Neural cell (in vitro differentiated cells): ENCODE results near the gene DNAJB14. TPM values are rescaled to one million over a fixed set of nuclear protein-coding genes. Genes with fewer than 3 reads are reported as not detected.

Source experiments
- H2AFZ ChIP-seq: fragments of 200-600, 300-800 bp; sonication (generic), shearing (Covaris generic); 2 replicates; pipeline ENCODE4 v1.6.0; 2014; ENCODE audit warnings: low read depth, mild to moderate bottlenecking, antibody characterized with exemption, low read length, moderate library complexity
- H3F3A ChIP-seq: fragments of 200-600 bp; shearing (Covaris generic); 2 replicates; pipeline ENCODE4 v1.6.1; 2016; ENCODE audit warnings: mild to moderate bottlenecking, moderate library complexity, mixed read lengths, antibody characterized with exemption, low read length; ENCODE audit not compliant: insufficient read depth, poor library complexity, severe bottlenecking
- H3K27ac ChIP-seq: fragments of 200-600, 300-800 bp; sonication (generic), shearing (Covaris generic); 2 replicates; pipeline ENCODE4 v1.5.1; 2014; ENCODE audit warnings: mild to moderate bottlenecking, low read length, moderate library complexity
- H3K27me3 ChIP-seq: fragments of 300-800, 200-600 bp; sonication (generic), shearing (Covaris generic); 2 replicates; pipeline ENCODE4 v1.6.0; 2014; ENCODE audit warnings: mild to moderate bottlenecking, low read depth, low read length, moderate library complexity; ENCODE audit not compliant: insufficient read depth
- H3K36me3 ChIP-seq: fragments of 300-800, 200-600 bp; sonication (generic), shearing (Covaris generic); 2 replicates; pipeline ENCODE4 v1.5.1; 2014; ENCODE audit warnings: mild to moderate bottlenecking, antibody characterized with exemption, low read length, moderate library complexity; ENCODE audit not compliant: insufficient read depth
- H3K4me2 ChIP-seq: fragments of 300-800, 200-600 bp; sonication (generic), shearing (Covaris generic); 2 replicates; pipeline ENCODE4 v1.6.0; 2014; ENCODE audit warnings: mild to moderate bottlenecking, low read length
- H3K4me3 ChIP-seq: fragments of 300-800, 200-600 bp; sonication (generic), shearing (Covaris generic); 2 replicates; pipeline ENCODE4 v1.5.1; 2014; ENCODE audit warnings: mild to moderate bottlenecking, low read length, moderate library complexity
- H3K79me2 ChIP-seq: fragments of 200-600 bp; shearing (Covaris generic); replicated peaks from 2 replicates; pipeline ENCODE4 v1.6.0; 2014; ENCODE audit warnings: mild to moderate bottlenecking, low read length, moderate library complexity; ENCODE audit not compliant: insufficient read depth
- H3K9ac ChIP-seq: fragments of 300-800, 200-600 bp; sonication (generic), shearing (Covaris generic); 2 replicates; pipeline ENCODE4 v1.6.1; 2016; ENCODE audit warnings: mild to moderate bottlenecking, low read length, mixed read lengths
- H3K9me2 ChIP-seq: fragments of 200-600 bp; shearing (Covaris generic); 2 replicates; pipeline ENCODE4 v1.6.1; 2016; ENCODE audit warnings: mild to moderate bottlenecking, low read length, mixed read lengths; ENCODE audit not compliant: insufficient read depth
- H3K9me3 ChIP-seq: fragments of 200-600, 300-800 bp; sonication (generic), shearing (Covaris generic); 2 replicates; pipeline ENCODE4 v1.6.1; 2016; ENCODE audit warnings: mild to moderate bottlenecking, mixed run types, low read length, moderate library complexity, mixed read lengths
- H4K20me1 ChIP-seq: fragments of 200-600 bp; shearing (Covaris generic); 2 replicates; pipeline ENCODE4 v1.6.1; 2016; ENCODE audit warnings: mild to moderate bottlenecking, mixed run types; ENCODE audit not compliant: insufficient read depth
- EP300 ChIP-seq: fragments of 450-650 bp; conservative IDR thresholded peaks from 2 replicates; pipeline ENCODE4 v1.6.1; 2014; ENCODE audit warnings: antibody characterized with exemption, mild to moderate bottlenecking, moderate library complexity; ENCODE audit not compliant: poor library complexity, severe bottlenecking
- EZH2 ChIP-seq: fragments of 200-600, 300-800 bp; shearing (Covaris generic), sonication (generic); IDR thresholded peaks from 2 replicates; pipeline ENCODE4 v1.6.1; 2014; ENCODE audit warnings: antibody characterized with exemption, low read length, borderline replicate concordance, mild to moderate bottlenecking; ENCODE audit not compliant: insufficient read depth, poor library complexity, severe bottlenecking
- MXI1 ChIP-seq: fragments of 450-650 bp; conservative IDR thresholded peaks from 2 replicates; pipeline ENCODE4 v1.6.1; 2014; ENCODE audit warnings: antibody characterized with exemption, mild to moderate bottlenecking; ENCODE audit not compliant: poor library complexity, severe bottlenecking
- POLR2AphosphoS5 ChIP-seq: IDR thresholded peaks from 2 replicates; pipeline ENCODE4 v1.6.1; 2012
- RAD21 ChIP-seq: fragments of 450-650 bp; conservative IDR thresholded peaks from 2 replicates; pipeline ENCODE4 v1.6.1; 2014; ENCODE audit warnings: antibody characterized with exemption, mild to moderate bottlenecking, moderate library complexity
- SMC3 ChIP-seq: fragments of 450-650 bp; conservative IDR thresholded peaks from 2 replicates; pipeline ENCODE4 v1.6.1; 2014; ENCODE audit warnings: antibody characterized with exemption, mild to moderate bottlenecking, moderate library complexity; ENCODE audit not compliant: poor library complexity
- TAF1 ChIP-seq: IDR thresholded peaks from 2 replicates; pipeline ENCODE4 v1.6.1; 2012; ENCODE audit warnings: low read depth
- polyA plus RNA-seq: library from polyadenylated mRNA; depleted of rRNA; stranded (reverse); fragments of >200 nt; gene quantifications from 2 replicates; pipeline ENCODE4 v1.2.3, GENCODE V29; 2014
- TF ChIP-seq, protein P1 (sequence below): fragments of 450-650 bp; IDR thresholded peaks from 2 replicates; pipeline ENCODE4 v1.5.1; 2014; ENCODE audit warnings: antibody characterized with exemption, mild to moderate bottlenecking, moderate library complexity; ENCODE audit not compliant: poor library complexity, severe bottlenecking
- TF ChIP-seq, protein P2 (sequence below): IDR thresholded peaks from 2 replicates; pipeline ENCODE4 v1.6.1; 2012; ENCODE audit warnings: borderline replicate concordance

DNAJB14 gene
- polyA plus RNA-seq, 1 donor from 2014 or later: 41.3 TPM

DNA sequence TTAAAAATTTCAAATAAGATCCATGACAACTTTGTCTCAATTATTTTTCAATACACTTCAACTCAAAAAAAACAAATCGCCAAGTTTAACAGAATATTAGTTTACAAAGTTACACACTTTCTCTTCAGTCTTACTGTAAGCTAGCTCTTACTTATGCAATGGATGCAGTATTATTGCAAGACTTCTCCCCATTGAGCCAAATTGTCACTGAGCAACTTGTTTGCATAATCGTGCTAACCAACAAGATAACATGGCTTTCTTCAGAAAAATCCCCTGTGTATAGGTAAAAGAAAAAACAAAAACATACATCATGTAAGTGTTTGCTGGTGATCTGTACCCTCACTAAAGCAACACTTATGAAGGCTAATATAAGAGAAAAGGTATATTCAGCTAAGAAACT is 18.9 kb downstream of the DNAJB14 start:
- Histone ChIP-seq H3K9me2 (no peaks in the 10 kb centered on the region), H3F3A (no peaks in the 10 kb centered on the region), H3K27me3 (no peaks in the 10 kb centered on the region), H3K4me2 (no peak overlapping the region), H3K4me3 (no peak overlapping the region), H3K9ac (no peak overlapping the region), H3K79me2 (peaks cover 1% of the 10 kb centered on the region), H3K27ac (no peak overlapping the region), H3K9me3 (no peaks in the 10 kb centered on the region), H3K36me3 (peaks cover 4% of the 10 kb centered on the region), H4K20me1 (no peaks in the 10 kb centered on the region), H2AFZ (no peak overlapping the region)
- TF ChIP-seq POLR2AphosphoS5 (no peak), TAF1 (no peak), SMC3 (no peak), MXI1 (no peak), EZH2 (no peak), EP300 (no peak), RAD21 (no peak)
- TF ChIP-seq, protein P1, sequence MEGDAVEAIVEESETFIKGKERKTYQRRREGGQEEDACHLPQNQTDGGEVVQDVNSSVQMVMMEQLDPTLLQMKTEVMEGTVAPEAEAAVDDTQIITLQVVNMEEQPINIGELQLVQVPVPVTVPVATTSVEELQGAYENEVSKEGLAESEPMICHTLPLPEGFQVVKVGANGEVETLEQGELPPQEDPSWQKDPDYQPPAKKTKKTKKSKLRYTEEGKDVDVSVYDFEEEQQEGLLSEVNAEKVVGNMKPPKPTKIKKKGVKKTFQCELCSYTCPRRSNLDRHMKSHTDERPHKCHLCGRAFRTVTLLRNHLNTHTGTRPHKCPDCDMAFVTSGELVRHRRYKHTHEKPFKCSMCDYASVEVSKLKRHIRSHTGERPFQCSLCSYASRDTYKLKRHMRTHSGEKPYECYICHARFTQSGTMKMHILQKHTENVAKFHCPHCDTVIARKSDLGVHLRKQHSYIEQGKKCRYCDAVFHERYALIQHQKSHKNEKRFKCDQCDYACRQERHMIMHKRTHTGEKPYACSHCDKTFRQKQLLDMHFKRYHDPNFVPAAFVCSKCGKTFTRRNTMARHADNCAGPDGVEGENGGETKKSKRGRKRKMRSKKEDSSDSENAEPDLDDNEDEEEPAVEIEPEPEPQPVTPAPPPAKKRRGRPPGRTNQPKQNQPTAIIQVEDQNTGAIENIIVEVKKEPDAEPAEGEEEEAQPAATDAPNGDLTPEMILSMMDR: no peak
- TF ChIP-seq, protein P2, sequence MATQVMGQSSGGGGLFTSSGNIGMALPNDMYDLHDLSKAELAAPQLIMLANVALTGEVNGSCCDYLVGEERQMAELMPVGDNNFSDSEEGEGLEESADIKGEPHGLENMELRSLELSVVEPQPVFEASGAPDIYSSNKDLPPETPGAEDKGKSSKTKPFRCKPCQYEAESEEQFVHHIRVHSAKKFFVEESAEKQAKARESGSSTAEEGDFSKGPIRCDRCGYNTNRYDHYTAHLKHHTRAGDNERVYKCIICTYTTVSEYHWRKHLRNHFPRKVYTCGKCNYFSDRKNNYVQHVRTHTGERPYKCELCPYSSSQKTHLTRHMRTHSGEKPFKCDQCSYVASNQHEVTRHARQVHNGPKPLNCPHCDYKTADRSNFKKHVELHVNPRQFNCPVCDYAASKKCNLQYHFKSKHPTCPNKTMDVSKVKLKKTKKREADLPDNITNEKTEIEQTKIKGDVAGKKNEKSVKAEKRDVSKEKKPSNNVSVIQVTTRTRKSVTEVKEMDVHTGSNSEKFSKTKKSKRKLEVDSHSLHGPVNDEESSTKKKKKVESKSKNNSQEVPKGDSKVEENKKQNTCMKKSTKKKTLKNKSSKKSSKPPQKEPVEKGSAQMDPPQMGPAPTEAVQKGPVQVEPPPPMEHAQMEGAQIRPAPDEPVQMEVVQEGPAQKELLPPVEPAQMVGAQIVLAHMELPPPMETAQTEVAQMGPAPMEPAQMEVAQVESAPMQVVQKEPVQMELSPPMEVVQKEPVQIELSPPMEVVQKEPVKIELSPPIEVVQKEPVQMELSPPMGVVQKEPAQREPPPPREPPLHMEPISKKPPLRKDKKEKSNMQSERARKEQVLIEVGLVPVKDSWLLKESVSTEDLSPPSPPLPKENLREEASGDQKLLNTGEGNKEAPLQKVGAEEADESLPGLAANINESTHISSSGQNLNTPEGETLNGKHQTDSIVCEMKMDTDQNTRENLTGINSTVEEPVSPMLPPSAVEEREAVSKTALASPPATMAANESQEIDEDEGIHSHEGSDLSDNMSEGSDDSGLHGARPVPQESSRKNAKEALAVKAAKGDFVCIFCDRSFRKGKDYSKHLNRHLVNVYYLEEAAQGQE: no peak

- no peak overlapping the region for H3K4me2 ChIP-seq
- H3K9ac ChIP-seq: no peak overlapping the region
- H3F3A ChIP-seq: no peaks in the 10 kb centered on the region
- no peaks in the 10 kb centered on the region for H3K9me2 ChIP-seq
- H3K36me3 ChIP-seq: peaks cover 9% of the 10 kb centered on the region
- H3K27ac ChIP-seq: no peak overlapping the region
- H3K79me2 ChIP-seq: no peaks in the 10 kb centered on the region
- H2AFZ ChIP-seq: no peak overlapping the region
- no peak overlapping the region for H3K4me3 ChIP-seq
- no peaks in the 10 kb centered on the region for H4K20me1 ChIP-seq
- no peaks in the 10 kb centered on the region for H3K9me3 ChIP-seq
- no peaks in the 10 kb centered on the region for H3K27me3 ChIP-seq
- TF ChIP-seq EZH2 (no peak), SMC3 (no peak), RAD21 (no peak), TAF1 (no peak), POLR2AphosphoS5 (no peak), MXI1 (no peak), EP300 (no peak)
- TF ChIP-seq, protein P1: no peak
- TF ChIP-seq, protein P2: no peak
Observed at GRCh38 chr4:99921174-99921573, 25.2 kb downstream of the DNAJB14 start.
